ENCODE measurements around the gene ENPP7.

DNA sequence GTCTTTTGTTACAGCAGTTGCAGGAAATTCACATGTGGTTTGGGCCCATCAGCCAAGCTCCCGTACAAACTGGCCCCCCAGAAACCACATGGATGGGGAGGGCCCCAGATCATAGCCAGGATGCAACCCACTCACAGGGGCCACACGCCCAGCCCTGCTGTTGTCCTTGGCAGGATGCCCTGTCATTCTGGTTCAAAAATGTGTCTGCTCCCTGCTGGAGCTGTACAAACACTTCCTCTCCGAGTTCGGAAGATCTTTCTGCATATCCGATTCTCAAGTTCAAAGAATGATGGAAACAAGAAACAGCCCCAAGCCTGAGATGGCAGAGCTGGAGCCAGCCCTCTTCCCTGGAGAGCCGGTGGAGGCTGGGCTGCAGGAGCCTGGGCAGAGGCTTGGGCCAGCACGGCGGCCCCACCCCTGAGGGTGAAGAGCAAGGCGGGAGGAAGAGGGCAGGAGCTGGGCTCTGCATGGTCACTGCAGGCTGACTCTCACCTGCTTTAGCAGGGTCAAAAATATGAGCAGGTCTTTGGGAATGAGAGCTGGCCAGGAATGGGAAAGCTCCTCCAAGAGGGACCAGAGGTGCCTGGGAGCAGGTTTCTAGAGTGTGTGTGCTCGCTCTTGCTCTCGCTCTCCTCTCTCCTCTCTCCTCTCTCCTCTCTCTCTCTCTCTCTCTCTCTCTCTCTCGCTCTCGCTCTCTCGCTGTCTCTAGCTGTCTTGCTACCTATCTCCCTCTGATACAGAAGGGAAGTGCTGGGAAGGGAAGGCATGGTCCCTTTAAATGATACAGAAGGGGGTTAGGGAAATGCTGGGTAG is 34.7 kb upstream of the ENPP7 start:
- TF ChIP-seq, protein P1, sequence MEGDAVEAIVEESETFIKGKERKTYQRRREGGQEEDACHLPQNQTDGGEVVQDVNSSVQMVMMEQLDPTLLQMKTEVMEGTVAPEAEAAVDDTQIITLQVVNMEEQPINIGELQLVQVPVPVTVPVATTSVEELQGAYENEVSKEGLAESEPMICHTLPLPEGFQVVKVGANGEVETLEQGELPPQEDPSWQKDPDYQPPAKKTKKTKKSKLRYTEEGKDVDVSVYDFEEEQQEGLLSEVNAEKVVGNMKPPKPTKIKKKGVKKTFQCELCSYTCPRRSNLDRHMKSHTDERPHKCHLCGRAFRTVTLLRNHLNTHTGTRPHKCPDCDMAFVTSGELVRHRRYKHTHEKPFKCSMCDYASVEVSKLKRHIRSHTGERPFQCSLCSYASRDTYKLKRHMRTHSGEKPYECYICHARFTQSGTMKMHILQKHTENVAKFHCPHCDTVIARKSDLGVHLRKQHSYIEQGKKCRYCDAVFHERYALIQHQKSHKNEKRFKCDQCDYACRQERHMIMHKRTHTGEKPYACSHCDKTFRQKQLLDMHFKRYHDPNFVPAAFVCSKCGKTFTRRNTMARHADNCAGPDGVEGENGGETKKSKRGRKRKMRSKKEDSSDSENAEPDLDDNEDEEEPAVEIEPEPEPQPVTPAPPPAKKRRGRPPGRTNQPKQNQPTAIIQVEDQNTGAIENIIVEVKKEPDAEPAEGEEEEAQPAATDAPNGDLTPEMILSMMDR (IDR thresholded peaks at IDR 0.05; ENCODE audit: low read depth, low read length) = no peak
- TF ChIP-seq POLR2A (IDR thresholded peaks at IDR 0.05; ENCODE audit: extremely low read depth, insufficient read length) (no peak), MYC (IDR thresholded peaks at IDR 0.05; ENCODE audit: low read depth, low read length) (no peak)
- TF ChIP-seq, protein P2, sequence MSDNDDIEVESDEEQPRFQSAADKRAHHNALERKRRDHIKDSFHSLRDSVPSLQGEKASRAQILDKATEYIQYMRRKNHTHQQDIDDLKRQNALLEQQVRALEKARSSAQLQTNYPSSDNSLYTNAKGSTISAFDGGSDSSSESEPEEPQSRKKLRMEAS (IDR thresholded peaks at IDR 0.05; ENCODE audit: low read depth, low read length) = no peak

Measured in NB4 (cell line).